ENCODE results near the gene AGBL1.

DNA sequence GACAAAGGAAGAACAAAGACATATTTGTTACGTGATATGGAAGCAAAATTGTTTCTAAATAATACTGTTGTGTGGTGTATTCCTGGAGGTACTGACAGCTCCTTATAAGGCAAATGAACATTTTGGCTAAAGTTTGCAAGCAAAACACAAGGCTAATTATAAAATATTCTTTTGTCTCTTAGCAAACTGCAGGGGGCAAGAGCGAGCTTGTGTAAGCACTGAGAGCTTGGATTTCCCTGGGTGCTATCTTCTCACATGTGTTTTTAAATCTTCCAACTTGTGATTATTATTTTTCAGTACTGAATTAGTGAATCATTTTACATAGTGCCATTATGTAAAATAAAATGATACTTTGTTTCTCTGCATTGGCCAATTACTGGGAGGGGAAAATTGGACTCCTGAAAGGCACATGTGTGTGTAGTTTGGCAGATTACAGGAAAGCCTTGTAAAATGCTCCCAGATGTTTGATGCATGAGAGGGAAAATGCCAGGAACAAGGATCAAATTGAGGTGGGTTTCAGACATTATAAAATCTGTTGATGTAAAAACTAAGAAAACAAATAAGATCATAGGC is 611.5 kb downstream of the AGBL1 start:
- TF ChIP-seq, protein P1, sequence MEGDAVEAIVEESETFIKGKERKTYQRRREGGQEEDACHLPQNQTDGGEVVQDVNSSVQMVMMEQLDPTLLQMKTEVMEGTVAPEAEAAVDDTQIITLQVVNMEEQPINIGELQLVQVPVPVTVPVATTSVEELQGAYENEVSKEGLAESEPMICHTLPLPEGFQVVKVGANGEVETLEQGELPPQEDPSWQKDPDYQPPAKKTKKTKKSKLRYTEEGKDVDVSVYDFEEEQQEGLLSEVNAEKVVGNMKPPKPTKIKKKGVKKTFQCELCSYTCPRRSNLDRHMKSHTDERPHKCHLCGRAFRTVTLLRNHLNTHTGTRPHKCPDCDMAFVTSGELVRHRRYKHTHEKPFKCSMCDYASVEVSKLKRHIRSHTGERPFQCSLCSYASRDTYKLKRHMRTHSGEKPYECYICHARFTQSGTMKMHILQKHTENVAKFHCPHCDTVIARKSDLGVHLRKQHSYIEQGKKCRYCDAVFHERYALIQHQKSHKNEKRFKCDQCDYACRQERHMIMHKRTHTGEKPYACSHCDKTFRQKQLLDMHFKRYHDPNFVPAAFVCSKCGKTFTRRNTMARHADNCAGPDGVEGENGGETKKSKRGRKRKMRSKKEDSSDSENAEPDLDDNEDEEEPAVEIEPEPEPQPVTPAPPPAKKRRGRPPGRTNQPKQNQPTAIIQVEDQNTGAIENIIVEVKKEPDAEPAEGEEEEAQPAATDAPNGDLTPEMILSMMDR (optimal IDR thresholded peaks at IDR 0.05 in 1 of 3, IDR thresholded peaks at IDR 0.05 in 1 of 3, conservative IDR thresholded peaks at IDR 0.05 in 1 of 3; ENCODE audit: extremely low read depth in 1 of 3, insufficient read depth in 2 of 3, low read length in 3 of 3) = no peak
- no peak for TF ChIP-seq EZH2 (IDR thresholded peaks at IDR 0.05; ENCODE audit: low read length)
